HepG2 (cell line): ENCODE data around the gene EEF1A2. TPM values are rescaled to one million over a fixed set of nuclear protein-coding genes. Genes with fewer than 3 reads are reported as not detected.
A peak's percentile ranks its signal among the peaks of the same experiment; 100 is the strongest.

Experiments
- ATAC-seq: fragments of 200-7000 bp; cut with Tn5 transposase; 3 replicates; pipeline ENCODE4 v1.9.1; 2020; ENCODE audit warnings: mild to moderate bottlenecking, moderate library complexity
- Bru-seq: library from RNA; stranded (reverse); fragments of 400-500 nt; gene quantifications from one replicate; lab custom pipeline; 2021; lab: Mats Ljungman, UMichigan
- BruChase-seq, 2 experiments: library from RNA; stranded (reverse); fragments of 400-500 nt; gene quantifications; one replicate each; lab custom pipeline; 2021; lab: Mats Ljungman, UMichigan
- BruUV-seq: library from RNA; stranded (reverse); fragments of 400-500 nt; replicated peaks from 2 replicates; lab custom pipeline; 2021; lab: Mats Ljungman, UMichigan
- CTCF ChIA-PET: fragments of 300-600 bp; formaldehyde crosslinking; extraction: SDS; loops from one replicate; lab custom pipeline; 2021; ENCODE audit warnings: low total read pairs, inconsistent platforms, low intra/inter-chr PET ratio; lab: Yijun Ruan, JAX
- POLR2A ChIA-PET: fragments of 350-600 bp; sonication (Branson Sonifier 250); formaldehyde crosslinking; loops from one replicate; lab custom pipeline; 2020; ENCODE audit warnings: antibody characterized with exemption, inconsistent platforms; lab: Yijun Ruan, JAX
- DNase-seq: peaks from one replicate; pipeline ENCODE4 v3.0.0-alpha.2; 2015; ENCODE audit warnings: low spot score
- FAIRE-seq: peaks from 3 replicates; lab custom pipeline; 2011; peaks lifted over from hg19 to GRCh38; lab: Jason Lieb, UNC
- H2AFZ ChIP-seq: one replicate; pipeline ENCODE4 v1.6.1; 2011; ENCODE audit warnings: low read length, inconsistent platforms
- H3K27ac ChIP-seq: fragments of 300-600 bp; 3 replicates; pipeline ENCODE4 v1.8.0; 2011; ENCODE audit warnings: mixed run types, mild to moderate bottlenecking, mixed read lengths, low read length, inconsistent platforms; ENCODE audit not compliant: insufficient read depth; ENCODE audit errors: extremely low read length
- H3K27me3 ChIP-seq, 2 experiments: fragments of 200-600 bp in 1 of 2; 2 replicates in 1 of 2; 3 replicates in 1 of 2; pipeline versions ENCODE4 v1.6.0 to v1.8.0; 2011; ENCODE audit warnings: low read length in 2 of 2, mild to moderate bottlenecking in 2 of 2, moderate library complexity in 2 of 2, inconsistent platforms in 1 of 2; ENCODE audit not compliant: insufficient read depth in 2 of 2, control insufficient read depth in 1 of 2
- H3K36me3 ChIP-seq, 2 experiments: fragments of 200-600 bp in 1 of 2; replicated peaks in 1 of 2; 2 replicates in 1 of 2; 3 replicates in 1 of 2; pipeline versions ENCODE4 v1.5.1 to v1.8.0; 2011; ENCODE audit warnings: low read length in 2 of 2, inconsistent platforms in 1 of 2; ENCODE audit not compliant: insufficient read depth in 2 of 2, control insufficient read depth in 1 of 2
- H3K4me1 ChIP-seq: 2 replicates; pipeline ENCODE4 v1.5.1; 2012; ENCODE audit warnings: low read length, inconsistent platforms; ENCODE audit not compliant: insufficient read depth
- H3K4me2 ChIP-seq: 2 replicates; pipeline ENCODE4 v1.6.0; 2011; ENCODE audit warnings: low read depth, low read length, inconsistent platforms
- H3K4me3 ChIP-seq, 3 experiments: fragments of 200-600 bp in 1 of 3; sonication (generic), shearing (Covaris generic) in 1 of 3; replicated peaks in 1 of 3; 2 replicates each; pipeline ENCODE4 v1.5.1; 2011 to 2016; ENCODE audit warnings: low read length in 3 of 3, inconsistent platforms in 2 of 3, low read depth in 2 of 3, mild to moderate bottlenecking in 2 of 3, control low read depth in 1 of 3, mixed read lengths in 1 of 3; ENCODE audit not compliant: insufficient read depth in 1 of 3
- H3K79me2 ChIP-seq: one replicate; pipeline ENCODE4 v1.6.1; 2011; ENCODE audit warnings: low read length, inconsistent platforms; ENCODE audit not compliant: insufficient read depth
- H3K9ac ChIP-seq: 2 replicates; pipeline ENCODE4 v1.6.0; 2011; ENCODE audit warnings: mild to moderate bottlenecking, low read depth, low read length, inconsistent platforms; ENCODE audit not compliant: insufficient read depth
- H3K9me3 ChIP-seq: 2 replicates; pipeline ENCODE4 v1.5.1; 2012; ENCODE audit warnings: mild to moderate bottlenecking, low read length
- H4K20me1 ChIP-seq: 2 replicates; pipeline ENCODE4 v1.6.0; 2011; ENCODE audit warnings: inconsistent platforms, mild to moderate bottlenecking, low read length, moderate library complexity; ENCODE audit not compliant: insufficient read depth
- HIC2 ChIP-seq: sonication (generic); formaldehyde crosslinking; IDR thresholded peaks from 2 replicates; pipeline ENCODE4 v1.9.0; 2022; ENCODE audit warnings: low read depth, missing genetic modification reagents
- HNRNPLL ChIP-seq: fragments of 200-400 bp; formaldehyde crosslinking; IDR thresholded peaks from 2 replicates; pipeline ENCODE4 v1.6.1; 2017; ENCODE audit warnings: mild to moderate bottlenecking, low read depth, low read length; ENCODE audit not compliant: poor library complexity, severe bottlenecking
- ZNF335 ChIP-seq: sonication (generic); formaldehyde crosslinking; IDR thresholded peaks from 2 replicates; pipeline ENCODE4 v1.4.0; 2020; ENCODE audit warnings: missing genetic modification reagents
- WGBS: methylation state at CpG from one replicate; pipeline ENCODE4 v1.1.6; 2017; ENCODE audit warnings: low lambda C conversion rate; 5-methylcytosine and 5-hydroxymethylcytosine counted together
- in situ Hi-C: cut with HindIII; loops from 2 replicates; pipeline ENCODE4 v1.10.0; 2017; ENCODE audit warnings: low pct_unique_long_range_greater_than_20kb; ENCODE audit not compliant: extremely low pct_ligation_motif_present
- intact Hi-C: fragments of 100-400 bp; cut with micrococcal nuclease; formaldehyde crosslinking; loops from one replicate; pipeline ENCODE4 v1.10.0; 2022; ENCODE audit not compliant: unreplicated experiment
- long read RNA-seq, 2 experiments: library from RNA in 1 of 2; library from polyadenylated mRNA in 1 of 2; stranded (forward) in 1 of 2; unstranded in 1 of 2; transcript quantifications; one replicate each; pipeline ENCODE4 v2.0.0, GENCODE V29; 2019 to 2022
- polyA minus RNA-seq, 3 experiments: library from RNA; depleted of rRNA, polyadenylated mRNA; stranded (reverse); fragments of >200 nt; gene quantifications; 2 replicates each; pipeline ENCODE4 v1.2.3, GENCODE V29; 2011; ENCODE audit warnings: low replicate concordance in 1 of 3
- polyA plus RNA-seq, 8 experiments: library from polyadenylated mRNA; depleted of rRNA in 3 of 8; stranded (reverse) in 7 of 8; unstranded in 1 of 8; fragments of >200 nt; fragmentation: Illumina TruSeq in 4 of 8; extraction: Trizol in 4 of 8; gene quantifications; 2 replicates each; pipeline versions ENCODE4 v1.2.1 to v1.2.3, GENCODE V29; 2011 to 2016; ENCODE audit warnings: low read depth in 4 of 8, missing spikeins in 1 of 8, mixed read lengths in 1 of 8; ENCODE audit not compliant: insufficient read depth in 1 of 8
- total RNA-seq, 5 experiments: library from RNA; depleted of rRNA; stranded (reverse); fragments of >200 nt; fragmentation: Illumina TruSeq; extraction: Trizol; gene quantifications; 2 replicates each; pipeline ENCODE4 v1.2.3, GENCODE V29; 2016; ENCODE audit warnings: low read depth in 1 of 5
- TF ChIP-seq, protein P1 (sequence below): sonication (generic); formaldehyde crosslinking; IDR thresholded peaks from 2 replicates; pipeline ENCODE4 v1.4.0; 2020; ENCODE audit warnings: missing genetic modification reagents
- TF ChIP-seq, protein P2 (sequence below): sonication (generic); formaldehyde crosslinking; IDR thresholded peaks from 2 replicates; pipeline ENCODE4 v1.9.0; 2022; ENCODE audit warnings: missing genetic modification reagents, mild to moderate bottlenecking, borderline replicate concordance
- TF ChIP-seq, protein P3 (sequence below): sonication (generic); formaldehyde crosslinking; IDR thresholded peaks from 2 replicates; pipeline ENCODE4 v1.5.0; 2020; ENCODE audit warnings: mild to moderate bottlenecking, missing genetic modification reagents, moderate library complexity

The EEF1A2 gene
- total RNA-seq (2016; rRNA removed; fragmentation: Illumina TruSeq; extraction: Trizol): 0.36 and 0.44 TPM in 2 replicates
- total RNA-seq (2016; cell fraction: cytosol; rRNA removed; fragmentation: Illumina TruSeq; extraction: Trizol; ENCODE audit: low read depth): 0.51 TPM in 1 of 2 replicates, not detected in the other
- 0.18 and 0.37 TPM in 2 replicates for total RNA-seq (2016; cell fraction: insoluble cytoplasmic fraction; rRNA removed; fragmentation: Illumina TruSeq; extraction: Trizol)
- total RNA-seq (2016; cell fraction: membrane; rRNA removed; fragmentation: Illumina TruSeq; extraction: Trizol): 0.90 and 1.00 TPM in 2 replicates
- total RNA-seq (2016; cell fraction: nucleus; rRNA removed; fragmentation: Illumina TruSeq; extraction: Trizol): 0.22 and 0.47 TPM in 2 replicates
- polyA plus RNA-seq (2011; rRNA removed): 0.87 and 1.8 TPM in 2 replicates
- 1.6 and 1.7 TPM in 2 replicates for polyA plus RNA-seq (2011; cell fraction: cytosol; rRNA removed)
- 2.6 and 2.9 TPM in 2 replicates for polyA plus RNA-seq (2011; cell fraction: nucleus; rRNA removed)
- polyA plus RNA-seq (2012): 1.0 and 4.0 TPM in 2 replicates
- polyA plus RNA-seq (2016; cell fraction: cytosol; fragmentation: Illumina TruSeq; extraction: Trizol; ENCODE audit: low read depth): 0.58 and 0.81 TPM in 2 replicates
- polyA plus RNA-seq (2016; cell fraction: insoluble cytoplasmic fraction; fragmentation: Illumina TruSeq; extraction: Trizol; ENCODE audit: low read depth): 0.54 and 1.5 TPM in 2 replicates
- polyA plus RNA-seq (2016; cell fraction: membrane; fragmentation: Illumina TruSeq; extraction: Trizol; ENCODE audit: low read depth): 0.81 and 1.1 TPM in 2 replicates
- 1.2 and 1.5 TPM in 2 replicates for polyA plus RNA-seq (2016; cell fraction: nucleus; fragmentation: Illumina TruSeq; extraction: Trizol; ENCODE audit: insufficient read depth, low read depth)
- polyA minus RNA-seq (2011; rRNA and poly(A)+ RNA removed; ENCODE audit: low replicate concordance): 1.4 and 21.5 TPM in 2 replicates
- polyA minus RNA-seq (2011; cell fraction: cytosol; rRNA and poly(A)+ RNA removed): 1.1 and 3.3 TPM in 2 replicates
- 0.75 and 1.0 TPM in 2 replicates for polyA minus RNA-seq (2011; cell fraction: nucleus; rRNA and poly(A)+ RNA removed)
- percentile 22 among the genes with signal in this experiment for Bru-seq, nascent RNA
- percentile 26 among the genes with signal in this experiment for BruChase-seq, experiment 1, labeled RNA remaining after a 6-hour chase
- BruChase-seq, experiment 2, labeled RNA remaining after a 2-hour chase: percentile 21 among the genes with signal in this experiment
- long read RNA-seq, experiment 1: 0 reads
- long read RNA-seq, experiment 2, partial matches to known transcripts: 7 of 8 reads
- long read RNA-seq, experiment 2, other reads (novel, unspliced or antisense): 0 of 8 reads

GRCh38 chr20:63498960-63499337, at the start of gene EEF1A2:
EEF1A2 (minus strand) TSS chr20:63499083; CDS start chr20:63497763, 1,320 bp downstream.
- Histone ChIP-seq H3K27me3 (peaks cover 44 to 87% of the 10 kb centered on the region in 2 experiments), H2AFZ (no peak within 1 kb of the TSS), H3K9ac (no peak within 1 kb of the TSS), H3K79me2 (no peaks in the 10 kb centered on the region), H3K4me1 (0 out of 2 replicates have a peak, but pooled peaks cover 5% of the 10 kb centered on the region), H3K4me2 (peak within 1 kb of the TSS; percentile 33; the same call in 1 of the 2 replicates), H3K9me3 (no peaks in the 10 kb centered on the region), H3K36me3 (no peaks in the 10 kb centered on the region), H4K20me1 (peaks cover 6% of the 10 kb centered on the region; the same call in 1 of the 2 replicates), H3K27ac (no peak within 1 kb of the TSS), H3K4me3 (peak within 1 kb of the TSS in 2 of 3 experiments; percentile 34 to 58; a peak in 2 of 6 replicates)
- BruUV-seq: no TSS peak
- DNase-seq (no peak), FAIRE-seq (no peak), ATAC-seq (no peak)
- intact Hi-C loops (no loop called here), in situ Hi-C loops (no loop called here)
- TF ChIP-seq HIC2 (CRISPR knock-in tag): no peak
- TF ChIP-seq, protein P1, sequence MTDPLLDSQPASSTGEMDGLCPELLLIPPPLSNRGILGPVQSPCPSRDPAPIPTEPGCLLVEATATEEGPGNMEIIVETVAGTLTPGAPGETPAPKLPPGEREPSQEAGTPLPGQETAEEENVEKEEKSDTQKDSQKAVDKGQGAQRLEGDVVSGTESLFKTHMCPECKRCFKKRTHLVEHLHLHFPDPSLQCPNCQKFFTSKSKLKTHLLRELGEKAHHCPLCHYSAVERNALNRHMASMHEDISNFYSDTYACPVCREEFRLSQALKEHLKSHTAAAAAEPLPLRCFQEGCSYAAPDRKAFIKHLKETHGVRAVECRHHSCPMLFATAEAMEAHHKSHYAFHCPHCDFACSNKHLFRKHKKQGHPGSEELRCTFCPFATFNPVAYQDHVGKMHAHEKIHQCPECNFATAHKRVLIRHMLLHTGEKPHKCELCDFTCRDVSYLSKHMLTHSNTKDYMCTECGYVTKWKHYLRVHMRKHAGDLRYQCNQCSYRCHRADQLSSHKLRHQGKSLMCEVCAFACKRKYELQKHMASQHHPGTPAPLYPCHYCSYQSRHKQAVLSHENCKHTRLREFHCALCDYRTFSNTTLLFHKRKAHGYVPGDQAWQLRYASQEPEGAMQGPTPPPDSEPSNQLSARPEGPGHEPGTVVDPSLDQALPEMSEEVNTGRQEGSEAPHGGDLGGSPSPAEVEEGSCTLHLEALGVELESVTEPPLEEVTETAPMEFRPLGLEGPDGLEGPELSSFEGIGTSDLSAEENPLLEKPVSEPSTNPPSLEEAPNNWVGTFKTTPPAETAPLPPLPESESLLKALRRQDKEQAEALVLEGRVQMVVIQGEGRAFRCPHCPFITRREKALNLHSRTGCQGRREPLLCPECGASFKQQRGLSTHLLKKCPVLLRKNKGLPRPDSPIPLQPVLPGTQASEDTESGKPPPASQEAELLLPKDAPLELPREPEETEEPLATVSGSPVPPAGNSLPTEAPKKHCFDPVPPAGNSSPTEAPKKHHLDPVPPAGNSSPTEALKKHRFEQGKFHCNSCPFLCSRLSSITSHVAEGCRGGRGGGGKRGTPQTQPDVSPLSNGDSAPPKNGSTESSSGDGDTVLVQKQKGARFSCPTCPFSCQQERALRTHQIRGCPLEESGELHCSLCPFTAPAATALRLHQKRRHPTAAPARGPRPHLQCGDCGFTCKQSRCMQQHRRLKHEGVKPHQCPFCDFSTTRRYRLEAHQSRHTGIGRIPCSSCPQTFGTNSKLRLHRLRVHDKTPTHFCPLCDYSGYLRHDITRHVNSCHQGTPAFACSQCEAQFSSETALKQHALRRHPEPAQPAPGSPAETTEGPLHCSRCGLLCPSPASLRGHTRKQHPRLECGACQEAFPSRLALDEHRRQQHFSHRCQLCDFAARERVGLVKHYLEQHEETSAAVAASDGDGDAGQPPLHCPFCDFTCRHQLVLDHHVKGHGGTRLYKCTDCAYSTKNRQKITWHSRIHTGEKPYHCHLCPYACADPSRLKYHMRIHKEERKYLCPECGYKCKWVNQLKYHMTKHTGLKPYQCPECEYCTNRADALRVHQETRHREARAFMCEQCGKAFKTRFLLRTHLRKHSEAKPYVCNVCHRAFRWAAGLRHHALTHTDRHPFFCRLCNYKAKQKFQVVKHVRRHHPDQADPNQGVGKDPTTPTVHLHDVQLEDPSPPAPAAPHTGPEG: 0 out of 2 replicates have a peak, but pooled peaks have one; percentile 58
- TF ChIP-seq, protein P2, sequence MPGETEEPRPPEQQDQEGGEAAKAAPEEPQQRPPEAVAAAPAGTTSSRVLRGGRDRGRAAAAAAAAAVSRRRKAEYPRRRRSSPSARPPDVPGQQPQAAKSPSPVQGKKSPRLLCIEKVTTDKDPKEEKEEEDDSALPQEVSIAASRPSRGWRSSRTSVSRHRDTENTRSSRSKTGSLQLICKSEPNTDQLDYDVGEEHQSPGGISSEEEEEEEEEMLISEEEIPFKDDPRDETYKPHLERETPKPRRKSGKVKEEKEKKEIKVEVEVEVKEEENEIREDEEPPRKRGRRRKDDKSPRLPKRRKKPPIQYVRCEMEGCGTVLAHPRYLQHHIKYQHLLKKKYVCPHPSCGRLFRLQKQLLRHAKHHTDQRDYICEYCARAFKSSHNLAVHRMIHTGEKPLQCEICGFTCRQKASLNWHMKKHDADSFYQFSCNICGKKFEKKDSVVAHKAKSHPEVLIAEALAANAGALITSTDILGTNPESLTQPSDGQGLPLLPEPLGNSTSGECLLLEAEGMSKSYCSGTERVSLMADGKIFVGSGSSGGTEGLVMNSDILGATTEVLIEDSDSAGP (CRISPR knock-in tag): no peak
- TF ChIP-seq, protein P3, sequence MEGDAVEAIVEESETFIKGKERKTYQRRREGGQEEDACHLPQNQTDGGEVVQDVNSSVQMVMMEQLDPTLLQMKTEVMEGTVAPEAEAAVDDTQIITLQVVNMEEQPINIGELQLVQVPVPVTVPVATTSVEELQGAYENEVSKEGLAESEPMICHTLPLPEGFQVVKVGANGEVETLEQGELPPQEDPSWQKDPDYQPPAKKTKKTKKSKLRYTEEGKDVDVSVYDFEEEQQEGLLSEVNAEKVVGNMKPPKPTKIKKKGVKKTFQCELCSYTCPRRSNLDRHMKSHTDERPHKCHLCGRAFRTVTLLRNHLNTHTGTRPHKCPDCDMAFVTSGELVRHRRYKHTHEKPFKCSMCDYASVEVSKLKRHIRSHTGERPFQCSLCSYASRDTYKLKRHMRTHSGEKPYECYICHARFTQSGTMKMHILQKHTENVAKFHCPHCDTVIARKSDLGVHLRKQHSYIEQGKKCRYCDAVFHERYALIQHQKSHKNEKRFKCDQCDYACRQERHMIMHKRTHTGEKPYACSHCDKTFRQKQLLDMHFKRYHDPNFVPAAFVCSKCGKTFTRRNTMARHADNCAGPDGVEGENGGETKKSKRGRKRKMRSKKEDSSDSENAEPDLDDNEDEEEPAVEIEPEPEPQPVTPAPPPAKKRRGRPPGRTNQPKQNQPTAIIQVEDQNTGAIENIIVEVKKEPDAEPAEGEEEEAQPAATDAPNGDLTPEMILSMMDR: peak; percentile 20; the same call in 1 of the 2 replicates
- TF ChIP-seq HNRNPLL: peak; percentile 21
- TF ChIP-seq ZNF335: no peak
- ChIA-PET POLR2A (no interaction called here), CTCF (no interaction called here)
- WGBS: 4% methylated on average over 26 of the region's 58 CpGs
